Activated CD8-positive, alpha-beta T cell treated with anti-CD3 and anti-CD28 coated beads for 36 hours (primary cell): ENCODE data around the gene XPC. TPM values are rescaled to one million over a fixed set of nuclear protein-coding genes. Genes with fewer than 3 reads are reported as not detected.

Experiments
- ATAC-seq: fragments of 200-7000 bp; cut with Tn5 transposase; one replicate; pipeline ENCODE4 v1.10.0; 2021; ENCODE audit warnings: mild to moderate bottlenecking, moderate library complexity
- CTCF ChIA-PET: fragments of 350-600 bp; sonication (Branson Sonifier 250); formaldehyde crosslinking; loops from one replicate; lab custom pipeline; 2021; ENCODE audit warnings: antibody characterized with exemption; lab: Charles Lee
- POLR2A ChIA-PET: fragments of 350-600 bp; sonication (Branson Sonifier 250); formaldehyde crosslinking; loops from one replicate; lab custom pipeline; 2021; ENCODE audit warnings: antibody characterized with exemption; lab: Charles Lee
- DNase-seq: peaks from one replicate; pipeline ENCODE4 v3.0.0-alpha.2; 2020
- H3K27ac Mint-ChIP-seq: one replicate; pipeline ENCODE4 v1.8.0; 2021; ENCODE audit warnings: mild to moderate bottlenecking, mixed read lengths
- H3K27me3 Mint-ChIP-seq: one replicate; pipeline ENCODE4 v1.8.0; 2021; ENCODE audit warnings: mixed read lengths
- H3K36me3 Mint-ChIP-seq: one replicate; pipeline ENCODE4 v1.8.0; 2021; ENCODE audit warnings: low read depth, mixed read lengths
- H3K4me1 Mint-ChIP-seq: one replicate; pipeline ENCODE4 v1.8.0; 2021; ENCODE audit warnings: low read depth, mixed read lengths
- H3K4me3 Mint-ChIP-seq: one replicate; pipeline ENCODE4 v1.8.0; 2021; ENCODE audit warnings: mild to moderate bottlenecking, moderate library complexity, mixed read lengths
- H3K9me3 Mint-ChIP-seq: one replicate; pipeline ENCODE4 v1.8.0; 2021; ENCODE audit warnings: mixed read lengths
- intact Hi-C: fragments of 100-400 bp; cut with micrococcal nuclease; formaldehyde crosslinking; loops from one replicate; pipeline ENCODE4 v1.10.0; 2022
- total RNA-seq, 2 experiments: library from RNA; stranded (reverse); gene quantifications; one replicate each; pipeline ENCODE4 v1.2.3, GENCODE V29; 2021
- TF ChIP-seq, protein P1 (sequence below): fragments of 200-600 bp; IDR thresholded peaks from one replicate; pipeline ENCODE4 v1.8.0; 2022; ENCODE audit warnings: antibody characterized with exemption, mild to moderate bottlenecking

Gene XPC
- total RNA-seq, 2 experiments from 2014 or later: 23.5 to 24.8 TPM

DNA sequence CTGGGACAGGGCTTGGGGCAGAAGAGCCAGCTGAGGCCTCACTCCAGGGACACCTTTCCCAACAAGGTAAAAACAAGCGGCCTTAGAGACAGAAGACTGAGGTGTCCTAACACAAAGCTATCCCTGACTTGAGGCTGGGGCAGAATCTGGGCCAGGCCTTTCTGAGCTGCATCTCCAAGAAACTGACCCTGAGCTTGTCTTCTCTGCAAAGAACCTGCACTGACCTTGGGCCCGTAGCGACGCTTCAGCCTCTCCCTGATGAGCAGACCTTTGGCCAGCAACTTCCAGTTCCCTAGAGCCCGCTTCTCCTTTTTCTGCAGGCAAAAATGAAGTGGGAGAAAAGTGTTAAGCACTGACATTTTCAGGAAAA lies 31.4 kb downstream of the XPC start:
- DNase-seq: no peak
- peaks cover 33% of the 10 kb centered on the region for H3K4me1 Mint-ChIP-seq

DNA sequence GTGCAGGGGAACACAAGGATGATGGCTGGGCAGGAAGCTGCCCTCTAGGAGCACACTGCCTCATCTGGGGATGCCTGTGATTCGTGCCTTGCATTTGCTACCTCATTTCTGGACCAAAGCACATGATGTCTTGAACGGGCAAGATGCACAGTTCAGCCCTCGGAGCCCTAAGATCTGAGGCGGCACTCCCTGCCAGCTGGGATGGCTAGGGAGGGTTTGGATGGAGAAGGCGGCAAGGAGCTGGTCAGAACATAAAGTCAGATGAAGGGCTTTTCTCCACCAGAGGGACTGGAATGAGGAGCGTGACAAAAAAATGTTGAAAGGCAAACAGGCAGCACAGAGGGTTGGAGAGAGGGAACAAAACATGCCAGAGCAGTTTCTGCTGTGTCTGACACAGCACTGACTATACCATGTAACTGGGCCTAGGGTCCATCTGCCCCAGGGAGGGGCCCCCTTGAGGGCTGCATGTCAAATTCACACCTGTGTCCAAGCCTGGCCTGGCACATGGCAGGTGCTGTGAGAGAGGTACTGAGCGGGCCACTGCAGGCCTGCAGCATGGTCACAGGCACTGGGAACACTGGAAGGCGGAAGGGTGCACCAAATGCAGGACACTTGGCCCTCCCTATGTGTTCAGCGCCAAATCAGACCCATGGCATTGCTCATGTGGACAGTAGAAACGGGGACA lies 31.9 kb downstream of the XPC start:
- H3K4me3 Mint-ChIP-seq: no peak overlapping the region
- H3K27ac Mint-ChIP-seq: peak overlapping the region; percentile 76
- intact Hi-C loops: no loop called here
- ATAC-seq: no peak
- H3K36me3 Mint-ChIP-seq: peaks cover 21% of the 10 kb centered on the region
- no peak for DNase-seq
- no peaks in the 10 kb centered on the region for H3K27me3 Mint-ChIP-seq
- H3K9me3 Mint-ChIP-seq: no peaks in the 10 kb centered on the region
- POLR2A ChIA-PET: interaction anchor here (0.7 to 0.8 kb wide), 2 partner anchors 9 to 26 kb away, joined by 3 read pairs; no protein-coding TSS in a partner anchor
- peaks cover 39% of the 10 kb centered on the region for H3K4me1 Mint-ChIP-seq
- CTCF ChIA-PET: interaction anchor here (1.1 to 2.7 kb wide), 2 partner anchors 21 to 24 kb away, joined by 3 to 12 read pairs; partner anchors contain the start of genes CHCHD4 and TMEM43
- TF ChIP-seq, protein P1, sequence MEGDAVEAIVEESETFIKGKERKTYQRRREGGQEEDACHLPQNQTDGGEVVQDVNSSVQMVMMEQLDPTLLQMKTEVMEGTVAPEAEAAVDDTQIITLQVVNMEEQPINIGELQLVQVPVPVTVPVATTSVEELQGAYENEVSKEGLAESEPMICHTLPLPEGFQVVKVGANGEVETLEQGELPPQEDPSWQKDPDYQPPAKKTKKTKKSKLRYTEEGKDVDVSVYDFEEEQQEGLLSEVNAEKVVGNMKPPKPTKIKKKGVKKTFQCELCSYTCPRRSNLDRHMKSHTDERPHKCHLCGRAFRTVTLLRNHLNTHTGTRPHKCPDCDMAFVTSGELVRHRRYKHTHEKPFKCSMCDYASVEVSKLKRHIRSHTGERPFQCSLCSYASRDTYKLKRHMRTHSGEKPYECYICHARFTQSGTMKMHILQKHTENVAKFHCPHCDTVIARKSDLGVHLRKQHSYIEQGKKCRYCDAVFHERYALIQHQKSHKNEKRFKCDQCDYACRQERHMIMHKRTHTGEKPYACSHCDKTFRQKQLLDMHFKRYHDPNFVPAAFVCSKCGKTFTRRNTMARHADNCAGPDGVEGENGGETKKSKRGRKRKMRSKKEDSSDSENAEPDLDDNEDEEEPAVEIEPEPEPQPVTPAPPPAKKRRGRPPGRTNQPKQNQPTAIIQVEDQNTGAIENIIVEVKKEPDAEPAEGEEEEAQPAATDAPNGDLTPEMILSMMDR: no peak

More for the DNA sequence above, 31.4 kb downstream of the XPC start:
- ChIA-PET CTCF (interaction anchor here (1.1 kb wide), 1 partner anchor 23 kb away, joined by 3 read pairs; no protein-coding TSS in a partner anchor), POLR2A (interaction anchor here (0.7 kb wide), 1 partner anchor 27 kb away, joined by 3 read pairs; no protein-coding TSS in a partner anchor)
- Mint-ChIP-seq H3K27ac (no peak overlapping the region), H3K27me3 (no peaks in the 10 kb centered on the region), H3K9me3 (no peaks in the 10 kb centered on the region), H3K36me3 (peaks cover 16% of the 10 kb centered on the region), H3K4me3 (no peak overlapping the region)
- intact Hi-C loops: no loop called here
- TF ChIP-seq, protein P1: no peak
- ATAC-seq: no peak

DNA sequence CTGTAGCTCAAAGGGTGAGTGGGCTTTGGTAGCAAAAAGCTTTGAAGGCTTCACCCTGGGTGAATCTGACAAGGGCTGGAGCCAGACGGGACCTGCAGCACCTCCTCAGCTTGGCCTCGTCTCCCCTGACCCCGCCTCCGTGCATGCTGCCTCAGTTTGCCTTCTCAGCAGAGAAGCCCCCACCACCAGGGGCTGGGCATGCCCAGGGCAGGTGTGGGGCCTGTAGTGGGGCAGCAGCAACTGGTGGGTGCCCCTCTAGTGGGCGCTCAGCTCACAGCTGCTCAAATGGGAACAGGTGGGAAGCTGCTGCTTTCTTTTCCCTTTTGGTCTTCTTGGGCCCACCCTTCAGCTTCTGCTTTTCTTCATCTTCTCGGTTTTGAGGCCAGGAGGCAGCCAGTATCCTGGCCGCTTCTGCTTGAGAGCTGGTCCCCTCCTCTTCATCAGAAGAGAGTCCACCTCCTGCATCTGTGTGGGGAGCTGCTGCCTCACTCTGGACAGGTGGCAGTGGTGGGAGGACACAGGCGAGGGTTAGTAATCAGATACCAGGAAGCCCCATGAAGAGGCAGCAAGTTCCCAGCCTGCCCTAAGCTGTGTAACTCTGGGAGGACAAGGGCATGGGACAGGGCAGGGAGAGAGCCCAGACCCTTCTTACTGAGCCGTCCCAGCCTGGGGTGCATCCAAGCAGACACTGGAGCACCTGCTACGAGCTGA lies 32.6 kb downstream of the XPC start:
- Mint-ChIP-seq H3K4me3 (no peak overlapping the region), H3K4me1 (peaks cover 43% of the 10 kb centered on the region), H3K36me3 (peaks cover 21% of the 10 kb centered on the region), H3K27ac (peak overlapping the region; percentile 76), H3K9me3 (no peaks in the 10 kb centered on the region), H3K27me3 (no peaks in the 10 kb centered on the region)
- no peak for DNase-seq
- ChIA-PET POLR2A (interaction anchor here (0.8 to 3.7 kb wide), 6 partner anchors 10 to 505 kb away, joined by 3 to 23 read pairs (median 4); partner anchors contain the start of genes CCDC174, CHCHD4, LSM3 and TMEM43), CTCF (interaction anchor here (1.1 to 2.7 kb wide), 3 partner anchors 20 to 34 kb away, joined by 3 to 12 read pairs (median 4); partner anchors contain the start of genes CHCHD4 and TMEM43)
- intact Hi-C loops: loop anchor here (2.0 kb wide), 1 partner anchor 21 kb away; the partner anchor contains the start of genes CHCHD4 and TMEM43
- no peak for ATAC-seq
- TF ChIP-seq, protein P1: no peak

DNA sequence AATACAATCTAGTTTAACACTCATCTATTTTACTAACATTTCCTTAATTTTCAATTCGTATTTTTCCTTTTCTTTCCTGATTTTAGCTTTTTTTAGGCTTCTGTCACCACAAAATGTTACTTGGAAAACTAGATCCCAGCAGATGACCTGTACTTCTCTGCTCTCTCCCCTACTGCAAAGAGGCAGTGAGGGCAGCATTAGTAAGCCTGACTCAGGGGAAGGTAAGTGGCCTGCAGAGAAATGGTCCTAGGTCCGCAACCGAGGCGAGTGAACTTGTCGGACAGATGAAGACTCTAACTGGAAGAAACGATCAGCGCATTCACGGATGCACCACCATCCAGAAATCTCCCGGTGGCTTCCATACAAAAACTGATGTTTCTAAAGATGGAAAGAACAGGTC lies 33.2 kb downstream of the XPC start:
- H3K27me3 Mint-ChIP-seq: no peaks in the 10 kb centered on the region
- H3K4me3 Mint-ChIP-seq: no peak overlapping the region
- H3K9me3 Mint-ChIP-seq: no peaks in the 10 kb centered on the region
- CTCF ChIA-PET: interaction anchor here (1.3 to 2.7 kb wide), 4 partner anchors 20 to 249 kb away, joined by 3 to 12 read pairs (median 4); partner anchors contain the start of genes CHCHD4 and TMEM43
- DNase-seq (no peak), ATAC-seq (no peak)
- H3K36me3 Mint-ChIP-seq: peaks cover 21% of the 10 kb centered on the region
- TF ChIP-seq, protein P1: no peak
- POLR2A ChIA-PET: interaction anchor here (0.6 to 3.7 kb wide), 8 partner anchors 8 to 506 kb away, joined by 3 to 23 read pairs (median 4); partner anchors contain the start of genes CCDC174, CHCHD4, LSM3 and TMEM43
- peaks cover 43% of the 10 kb centered on the region for H3K4me1 Mint-ChIP-seq
- intact Hi-C loops: loop anchor here (2.0 kb wide), 1 partner anchor 20 kb away; the partner anchor contains the start of genes CHCHD4 and TMEM43
- H3K27ac Mint-ChIP-seq: peak overlapping the region; percentile 76
